GM18526 (cell line): ENCODE results near the gene TNRC18.

Experiments used
- POLR2A ChIP-seq: IDR thresholded peaks from 3 replicates; pipeline ENCODE4 v1.6.1; 2011; ENCODE audit not compliant: insufficient read length; ENCODE audit errors: extremely low read depth

Gene TNRC18

GRCh38 chr7:5361446-5362127 lies 62.0 kb downstream of the TNRC18 start:
- TF ChIP-seq POLR2A, result no peak

GRCh38 chr7:5360971-5361370 lies 62.7 kb downstream of the TNRC18 start:
- TF ChIP-seq POLR2A, result no peak

GRCh38 chr7:5360451-5360850 lies 63.2 kb downstream of the TNRC18 start:
- no peak for TF ChIP-seq POLR2A

DNA sequence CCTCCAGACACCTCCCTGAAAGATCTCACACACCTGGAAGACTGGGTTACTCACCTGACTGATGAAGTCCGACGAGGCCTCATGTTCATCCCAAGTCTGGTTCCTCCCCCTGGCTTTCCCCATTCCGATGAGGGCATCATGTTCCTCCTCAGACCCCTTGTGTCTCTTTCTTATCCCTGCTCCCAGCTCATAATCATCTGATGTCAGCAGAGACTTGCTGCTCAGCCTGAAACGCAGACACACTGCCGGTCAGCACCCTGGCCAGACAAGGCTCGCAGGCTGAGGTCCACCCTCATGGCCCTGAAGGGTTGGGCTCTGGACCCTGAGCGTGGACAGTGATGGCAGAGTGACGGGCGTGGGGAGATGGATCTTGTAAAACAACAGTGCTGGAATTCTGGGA lies 64.3 kb downstream of the TNRC18 start:
- no peak for TF ChIP-seq POLR2A

GRCh38 chr7:5357951-5358350 lies 65.7 kb downstream of the TNRC18 start:
- no peak for TF ChIP-seq POLR2A

DNA sequence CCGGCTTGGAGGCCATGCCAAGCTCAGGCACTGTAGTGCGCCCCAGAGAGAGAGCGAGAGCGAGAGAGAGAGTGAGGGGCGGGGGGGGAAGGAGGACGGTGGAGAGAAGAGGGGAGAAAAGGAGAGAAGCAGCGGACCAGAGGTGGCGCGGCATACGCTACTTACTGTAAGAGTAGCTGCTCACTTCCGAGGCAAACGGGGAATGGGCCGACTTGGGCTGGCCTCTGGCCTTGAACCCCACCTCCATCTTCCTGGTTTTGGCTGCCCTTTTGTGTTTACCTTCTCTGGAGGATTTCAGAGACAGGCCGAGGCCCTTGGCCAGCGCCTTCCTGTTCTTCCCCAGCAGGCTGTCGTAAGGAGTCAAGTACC lies 66.9 kb downstream of the TNRC18 start:
- TF ChIP-seq POLR2A, result no peak

- no peak for TF ChIP-seq POLR2A
Observed at GRCh38 chr7:5354460-5355232, 69.0 kb downstream of the TNRC18 start.

DNA sequence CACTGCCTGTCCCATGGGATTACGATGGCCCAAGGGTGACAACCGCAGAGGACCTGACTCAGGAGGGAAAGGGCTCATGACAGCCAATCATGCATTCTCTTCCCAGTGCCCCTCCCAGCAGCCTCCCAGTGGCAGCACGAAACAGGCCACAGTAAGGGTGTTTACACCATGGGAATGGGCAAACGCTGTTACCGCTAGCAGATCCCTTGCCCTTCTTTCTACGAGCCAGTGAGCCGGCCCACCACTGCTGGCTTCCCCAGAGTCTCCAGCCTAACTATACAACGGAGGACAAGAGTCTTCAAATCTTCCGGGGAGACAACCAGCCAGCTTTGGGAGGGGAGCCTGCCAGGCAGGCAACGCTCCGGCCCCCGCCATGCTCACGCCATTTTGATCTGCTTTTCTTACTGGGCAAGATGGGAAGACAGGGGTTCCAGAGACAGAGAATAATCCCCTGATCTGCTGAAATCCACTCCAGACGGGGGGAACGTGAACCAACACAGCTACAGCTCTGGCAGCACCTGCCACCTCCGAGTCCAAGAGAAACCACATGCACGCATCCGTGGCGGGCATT lies 71.1 kb downstream of the TNRC18 start:
- TF ChIP-seq POLR2A, result no peak

DNA sequence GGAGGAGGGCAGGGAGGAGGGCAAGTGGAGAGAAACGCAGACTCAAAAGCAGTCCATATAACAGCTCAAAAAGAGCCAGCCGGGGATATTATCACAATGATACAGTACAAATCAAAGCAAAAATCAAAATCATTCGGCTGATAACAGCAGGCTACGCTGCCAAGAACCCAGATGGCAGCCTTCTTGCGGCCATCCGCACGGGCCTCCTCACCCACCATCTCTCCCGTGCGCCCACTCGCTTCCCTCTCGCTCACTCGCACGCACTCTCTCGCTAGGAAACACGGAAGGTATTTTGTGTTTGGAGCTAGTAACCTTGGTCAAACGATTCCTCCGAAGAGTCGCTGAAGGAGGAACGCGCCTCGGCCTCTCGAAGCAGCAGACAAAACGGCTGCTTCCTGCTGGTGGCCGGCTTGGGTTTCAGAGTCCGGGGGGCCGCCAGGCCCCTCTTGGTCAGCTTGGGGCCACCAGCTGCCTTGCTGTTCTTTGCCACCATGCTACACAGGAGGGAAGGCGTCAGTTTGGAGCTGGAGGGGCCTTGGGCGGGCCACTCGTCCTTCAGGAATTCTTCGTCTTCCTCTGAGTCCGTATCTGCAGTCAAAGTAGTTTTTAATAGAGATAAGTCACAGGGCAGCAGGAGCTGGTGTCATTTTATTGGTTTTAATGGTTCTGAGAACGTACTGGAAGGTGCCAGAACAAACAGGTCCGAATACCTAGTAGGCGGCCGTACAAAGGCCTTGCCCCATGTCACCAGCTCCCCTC lies 71.9 kb downstream of the TNRC18 start:
- no peak for TF ChIP-seq POLR2A

GRCh38 chr7:5350600-5351385 lies 72.8 kb downstream of the TNRC18 start:
- no peak for TF ChIP-seq POLR2A

DNA sequence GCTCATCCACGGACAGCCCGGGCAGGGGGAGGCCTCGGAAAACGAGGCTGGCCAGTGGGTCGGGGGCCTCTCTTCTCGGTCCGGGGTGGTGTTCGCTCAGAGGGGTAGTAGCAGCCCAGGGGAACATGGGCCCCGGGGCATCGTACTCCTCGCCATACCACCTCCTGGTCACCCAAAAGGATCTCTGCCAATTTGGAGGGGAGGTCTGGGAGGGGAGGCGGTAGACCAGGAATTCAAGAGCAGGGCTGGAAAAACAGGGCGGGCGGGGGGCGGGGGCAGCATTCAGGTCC lies 73.5 kb downstream of the TNRC18 start:
- TF ChIP-seq POLR2A, result no peak

DNA sequence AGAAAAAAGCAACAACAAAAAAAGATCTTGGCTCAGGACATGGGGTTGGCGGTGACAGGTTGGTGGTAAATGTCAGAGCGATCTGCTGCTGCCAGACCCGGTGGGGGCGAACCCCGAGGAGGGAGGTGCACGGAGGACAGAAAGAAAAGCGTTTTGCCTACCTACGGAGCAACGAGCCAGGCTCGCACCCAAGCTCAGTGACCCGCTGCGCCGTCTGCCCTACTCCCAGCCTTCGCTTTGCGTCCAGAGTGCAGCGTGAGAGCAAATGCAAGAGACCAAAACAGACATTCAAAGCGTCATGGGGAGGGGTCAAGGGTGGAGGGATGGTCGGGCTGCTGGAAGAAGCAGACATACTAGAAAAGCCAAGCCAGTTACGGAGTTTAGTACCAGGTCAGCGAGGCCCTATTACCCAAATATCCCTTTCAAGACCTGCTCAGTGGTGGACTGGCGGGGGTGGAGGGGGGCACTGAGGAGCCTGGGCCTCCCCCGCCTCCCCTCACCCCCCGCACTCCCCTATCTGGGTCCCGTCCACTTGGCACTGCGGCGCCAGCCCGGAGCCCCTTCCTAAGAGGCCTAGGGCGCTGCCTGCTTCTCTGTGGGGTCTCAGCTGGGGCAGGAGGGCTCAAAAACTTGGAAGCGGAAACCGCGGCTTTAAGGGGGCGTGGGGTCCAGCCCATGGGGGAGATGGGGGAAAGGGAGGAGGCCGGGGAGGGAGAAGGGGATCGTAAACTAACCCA lies 74.0 kb downstream of the TNRC18 start:
- no peak for TF ChIP-seq POLR2A

DNA sequence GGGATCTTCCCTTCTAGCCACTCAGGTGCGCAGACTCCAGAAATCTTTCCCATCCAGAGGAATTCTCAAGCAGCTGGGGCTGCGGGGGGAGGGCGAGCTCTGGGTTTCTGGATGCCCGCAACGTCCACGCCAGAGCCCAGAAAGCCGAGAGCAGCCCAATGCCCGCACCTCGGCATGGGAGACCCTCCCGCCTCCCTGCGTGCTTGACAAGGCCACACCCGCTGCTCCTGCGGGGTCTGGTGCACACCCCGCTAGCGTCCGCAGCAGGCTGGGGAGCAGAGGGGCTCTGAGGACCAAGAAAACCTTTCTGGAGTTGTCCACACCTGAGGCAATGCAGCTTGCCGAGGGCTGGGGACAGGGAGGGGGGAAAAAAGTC lies 74.6 kb downstream of the TNRC18 start:
- no peak for TF ChIP-seq POLR2A

- no peak for TF ChIP-seq POLR2A
Observed at GRCh38 chr7:5348134-5349004, 75.3 kb downstream of the TNRC18 start.
